Daoy (cell line): ENCODE data around the gene TFRC. TPM values are rescaled to one million over a fixed set of nuclear protein-coding genes. Genes with fewer than 3 reads are reported as not detected.
"Not testable (repeated sequence)": the region's sequence is repeated elsewhere in the genome, so short reads cannot be mapped to it uniquely, and the experiment has no call there.

Experiments used
- DNase-seq: peaks from one replicate; pipeline ENCODE4 v3.0.0-alpha.2; 2015; ENCODE audit warnings: low read depth
- total RNA-seq: library from RNA; depleted of rRNA; stranded (reverse); fragments of >200 nt; shearing (Covaris generic); gene quantifications from 2 replicates; pipeline ENCODE4 v1.2.3, GENCODE V29; 2014

Gene TFRC
- total RNA-seq, 1 experiment from 2014 or later, result 195 TPM

DNA sequence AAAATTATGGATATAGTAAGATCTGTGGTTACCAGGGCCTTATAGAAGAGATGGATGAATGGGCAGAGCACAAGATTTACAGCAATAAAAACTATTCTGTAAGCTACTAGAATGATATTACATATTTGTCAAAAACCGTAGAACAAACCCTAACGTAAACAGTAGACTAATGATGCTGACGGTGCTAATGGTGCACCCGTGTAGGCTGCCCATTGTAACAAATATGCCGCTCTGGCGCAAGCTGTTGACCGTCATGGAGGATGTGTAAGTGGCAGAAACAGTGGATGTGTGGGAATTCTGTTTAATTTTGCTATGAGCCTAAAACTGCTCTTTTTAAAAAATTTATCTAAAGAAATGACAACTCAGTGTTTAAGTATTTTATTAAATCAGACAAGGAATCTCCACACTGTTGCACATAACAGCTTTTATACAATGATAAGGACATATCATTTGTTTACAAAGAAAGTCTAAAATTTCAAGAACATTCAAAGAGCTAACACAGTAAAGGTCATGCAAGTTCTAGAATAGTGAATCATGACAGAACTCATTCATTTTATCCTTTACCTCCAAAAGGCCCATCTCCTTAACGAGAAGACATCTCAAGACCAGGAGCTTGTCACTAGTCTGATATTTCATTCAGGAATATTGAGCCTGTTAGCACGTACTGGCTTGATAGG is 32.8 kb downstream of the TFRC start:
- DNase-seq, result no peak

- no peak for DNase-seq
These were observed 34.4 kb downstream of the TFRC start for GRCh38 chr3:196047391-196048030.

DNA sequence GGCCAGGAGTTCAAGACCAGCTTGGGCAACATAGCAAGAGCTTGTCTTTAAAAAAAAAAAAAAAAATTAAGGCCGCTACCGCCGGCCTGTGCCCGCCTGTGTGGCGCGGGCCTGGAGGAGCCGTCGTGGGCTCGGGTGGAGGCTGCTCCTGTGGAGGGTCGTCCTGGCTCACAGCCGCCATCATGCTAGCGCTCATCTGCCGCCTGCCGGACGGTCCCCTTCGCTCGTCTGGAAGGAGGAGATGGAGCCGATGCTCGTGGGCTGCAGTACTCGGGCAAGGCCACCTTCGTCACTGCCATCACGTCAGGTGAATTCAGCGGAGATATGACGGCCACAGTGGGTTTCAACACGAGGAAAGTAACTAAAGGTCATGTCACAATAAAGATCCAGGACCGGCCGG is 37.4 kb downstream of the TFRC start:
- no peak for DNase-seq

DNA sequence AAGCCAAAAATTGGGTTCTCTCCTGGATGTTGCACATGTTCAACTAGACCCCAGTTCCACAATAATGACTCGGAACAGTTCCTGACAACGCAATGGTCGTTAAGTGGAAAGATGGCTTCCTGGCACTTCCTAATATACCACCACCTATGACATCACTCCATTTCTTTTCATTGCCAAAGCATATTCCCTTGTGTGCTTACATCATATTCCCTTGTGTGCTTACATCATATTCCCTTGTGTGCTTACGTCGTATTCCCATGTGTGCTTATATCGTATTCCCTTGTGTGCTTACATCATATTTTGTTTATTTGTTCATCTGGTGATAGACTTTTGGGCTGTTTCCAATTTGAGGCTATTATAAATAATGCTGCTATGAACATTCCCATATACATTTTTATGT is 39.2 kb downstream of the TFRC start:
- no peak for DNase-seq

GRCh38 chr3:196039359-196039758 is 42.5 kb downstream of the TFRC start:
- DNase-seq, result no peak

DNA sequence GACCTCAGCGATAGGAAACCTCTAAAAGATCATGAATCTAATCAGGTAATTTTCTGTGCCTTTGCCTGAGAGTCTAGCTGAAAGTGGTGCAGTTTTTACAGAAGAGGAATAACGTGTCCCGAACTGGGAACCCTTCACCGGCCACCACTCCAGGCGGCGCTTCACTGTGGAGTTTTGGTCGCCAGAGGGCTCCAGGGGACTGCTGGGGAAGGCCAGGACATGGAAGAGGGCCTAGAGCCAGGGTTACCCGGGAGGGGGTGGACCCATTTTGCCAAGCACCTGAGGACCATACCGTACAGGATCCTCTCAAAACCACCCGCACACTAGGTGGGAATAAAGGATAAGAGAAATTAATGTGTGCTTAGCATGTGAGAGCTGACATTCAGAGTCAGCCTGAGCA is 55.8 kb downstream of the TFRC start:
- peak; percentile 33 for DNase-seq

DNA sequence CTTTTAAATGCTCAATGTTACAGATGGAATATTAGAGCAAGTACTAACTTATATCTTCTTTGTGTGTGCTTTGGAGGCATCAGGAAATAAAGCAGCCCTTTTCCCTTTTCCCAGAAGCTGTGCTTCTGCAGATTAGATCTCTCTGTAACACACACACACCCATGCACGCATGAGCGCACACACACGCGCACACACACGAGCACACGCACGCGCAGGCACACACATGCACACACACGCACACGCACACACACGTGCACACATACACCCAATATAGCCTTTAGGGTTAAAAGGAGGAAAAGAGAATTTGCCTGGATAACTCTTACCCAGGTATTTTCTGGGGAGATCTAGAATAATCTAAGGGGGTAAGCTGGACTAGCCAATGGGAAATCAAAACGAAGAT is 56.9 kb downstream of the TFRC start:
- no peak for DNase-seq

DNA sequence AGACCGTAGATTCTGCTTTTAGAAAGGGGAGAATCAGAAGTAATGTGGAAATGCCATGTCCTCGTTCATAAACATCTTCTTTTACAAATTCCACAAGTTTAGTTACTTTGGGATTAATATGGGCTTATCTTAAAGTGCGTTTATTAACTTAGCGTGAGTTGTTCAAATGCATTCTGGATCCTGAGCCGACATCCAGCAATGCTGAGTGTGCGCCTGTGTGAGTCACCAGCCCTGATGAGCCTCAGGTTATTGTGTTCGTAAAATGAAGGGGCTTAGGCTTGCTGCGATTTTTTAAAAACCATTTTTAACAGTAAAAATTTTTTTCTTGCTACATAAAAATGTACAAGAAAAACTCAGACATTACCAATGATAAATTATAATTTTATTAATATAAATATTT is 57.9 kb downstream of the TFRC start:
- DNase-seq, result no peak

GRCh38 chr3:196022499-196022878 is 59.4 kb downstream of the TFRC start:
- peak; percentile 16 for DNase-seq

DNA sequence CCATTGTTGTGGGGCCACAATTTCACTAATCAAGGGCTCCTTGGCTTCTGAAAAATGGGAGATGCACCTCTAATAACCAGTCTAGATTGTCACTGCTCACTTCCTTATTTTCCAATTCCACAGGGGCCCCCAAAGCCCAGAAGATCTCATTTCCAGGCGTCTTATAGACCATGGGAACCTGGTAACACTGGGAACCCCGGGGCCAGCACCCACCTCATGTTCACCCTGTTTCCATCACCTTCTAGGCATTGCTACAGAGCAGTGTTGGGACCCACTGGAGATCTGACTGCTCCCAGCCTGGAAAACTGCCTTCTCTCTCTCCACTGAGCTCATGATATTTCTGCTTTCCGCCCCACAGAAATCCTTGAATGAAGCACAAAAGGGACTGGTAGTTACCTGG is 61.5 kb downstream of the TFRC start:
- no peak for DNase-seq

- DNase-seq, result peak; percentile 49
These were observed 62.3 kb downstream of the TFRC start for GRCh38 chr3:196019576-196019975.

- not testable (repeated sequence) for DNase-seq
These were observed 63.7 kb downstream of the TFRC start for GRCh38 chr3:196018159-196018558.

GRCh38 chr3:196016485-196016884 is 65.4 kb downstream of the TFRC start:
- DNase-seq, result peak; percentile 84

GRCh38 chr3:196016059-196016458 is 65.8 kb downstream of the TFRC start:
- no peak for DNase-seq

DNA sequence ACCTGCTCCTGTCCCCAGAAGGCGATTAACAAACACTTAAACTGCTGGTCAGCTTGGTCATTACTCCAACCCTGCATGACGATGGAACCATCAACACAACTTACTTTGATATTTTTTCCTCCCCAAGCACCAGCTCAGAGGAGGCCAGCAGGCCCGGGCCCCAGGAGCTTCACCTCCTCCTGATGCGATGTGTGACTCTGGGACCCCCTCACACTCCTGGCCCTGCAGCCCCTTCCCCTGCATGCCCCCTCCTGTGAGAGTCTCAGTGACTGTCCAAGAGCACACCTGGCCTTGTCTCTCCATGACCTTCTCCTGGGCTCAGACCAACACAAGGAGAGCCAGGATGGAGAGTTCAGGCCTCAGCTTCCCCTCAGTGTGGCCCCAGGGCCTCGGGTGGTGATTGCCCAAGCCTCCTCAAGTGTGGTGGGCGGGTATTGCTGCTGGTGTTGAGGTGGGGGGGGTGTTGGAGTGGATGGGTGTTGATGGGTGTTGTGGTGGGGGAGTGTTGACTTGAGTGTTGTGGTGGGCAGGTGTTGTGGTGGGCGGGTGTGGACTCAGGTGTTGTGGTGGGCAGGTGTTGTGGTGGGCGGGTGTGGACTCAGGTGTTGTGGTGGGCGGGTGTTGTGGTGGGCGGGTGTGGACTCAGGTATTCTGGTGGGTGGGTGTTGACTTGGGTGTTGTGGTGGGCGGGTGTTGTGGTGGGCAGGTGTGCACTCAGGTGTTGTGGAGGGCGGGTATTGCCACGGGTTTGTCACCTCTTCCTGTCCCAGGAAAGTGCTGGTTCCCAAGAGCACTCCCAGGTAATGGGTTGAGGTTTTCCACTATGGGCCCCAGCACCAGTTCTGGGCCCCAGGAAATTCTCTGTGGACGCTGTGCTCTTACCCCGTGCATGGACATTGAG is 68.1 kb downstream of the TFRC start:
- no peak for DNase-seq

GRCh38 chr3:196012941-196013476 is 68.9 kb downstream of the TFRC start:
- DNase-seq, result no peak

GRCh38 chr3:196012481-196012880 is 69.4 kb downstream of the TFRC start:
- no peak for DNase-seq

DNA sequence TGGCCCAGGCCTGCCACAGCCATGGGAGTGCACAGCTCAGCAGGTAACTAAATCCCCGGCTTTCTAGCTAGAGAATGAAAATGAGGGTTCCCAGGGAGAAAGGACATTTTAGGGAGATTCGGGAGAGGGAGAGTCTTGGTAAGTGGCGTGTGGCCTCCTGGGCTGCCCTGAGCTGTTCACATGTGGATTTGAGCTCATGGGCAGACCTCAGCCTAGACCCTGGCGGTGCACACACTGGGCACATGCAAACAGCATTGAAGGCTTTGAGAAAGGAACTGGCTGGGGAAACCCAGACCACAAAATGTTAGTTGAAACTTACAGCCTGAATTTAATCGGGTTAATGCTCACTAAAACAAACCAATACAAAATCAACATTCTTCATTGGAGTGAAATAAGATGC is 72.4 kb downstream of the TFRC start:
- DNase-seq, result no peak

DNA sequence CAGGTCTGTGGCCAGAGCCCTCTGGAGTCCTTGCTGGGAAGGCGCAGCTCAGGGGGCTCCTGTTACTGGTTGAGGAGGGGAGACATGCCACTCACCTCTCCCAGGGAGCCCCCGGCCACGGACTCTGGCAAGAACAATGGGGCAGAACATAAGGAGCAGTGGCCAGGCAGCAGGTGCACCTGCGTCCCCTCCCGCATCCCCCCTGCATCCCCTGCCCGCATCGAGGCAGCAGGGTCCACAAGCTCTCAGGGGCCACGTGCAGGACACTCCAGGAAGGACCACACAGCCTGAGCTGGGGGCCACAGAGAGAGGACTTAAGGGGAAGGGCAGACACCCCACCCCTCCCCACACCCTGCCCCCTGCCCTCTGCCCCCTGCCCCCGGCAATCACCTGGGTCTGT is 73.0 kb downstream of the TFRC start:
- DNase-seq, result no peak

DNA sequence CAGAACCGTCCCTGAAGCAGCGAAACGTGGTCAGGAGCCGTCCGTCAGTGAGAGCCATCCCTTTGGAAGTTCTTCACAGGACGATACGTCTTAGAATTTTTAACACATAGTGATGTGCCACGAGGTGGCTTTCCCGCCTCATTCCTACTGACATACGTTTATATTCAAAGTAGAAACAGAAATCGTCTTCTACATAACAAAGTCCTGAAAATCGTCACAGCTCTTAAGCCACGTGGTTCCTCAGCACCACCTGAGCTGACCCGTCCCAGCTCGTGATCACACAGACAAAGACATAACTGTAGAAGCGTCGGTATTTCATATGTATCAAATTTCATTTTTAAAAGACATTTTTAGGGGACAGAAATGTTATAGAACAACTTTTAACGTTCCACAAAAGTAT is 73.5 kb downstream of the TFRC start:
- DNase-seq, result no peak

DNA sequence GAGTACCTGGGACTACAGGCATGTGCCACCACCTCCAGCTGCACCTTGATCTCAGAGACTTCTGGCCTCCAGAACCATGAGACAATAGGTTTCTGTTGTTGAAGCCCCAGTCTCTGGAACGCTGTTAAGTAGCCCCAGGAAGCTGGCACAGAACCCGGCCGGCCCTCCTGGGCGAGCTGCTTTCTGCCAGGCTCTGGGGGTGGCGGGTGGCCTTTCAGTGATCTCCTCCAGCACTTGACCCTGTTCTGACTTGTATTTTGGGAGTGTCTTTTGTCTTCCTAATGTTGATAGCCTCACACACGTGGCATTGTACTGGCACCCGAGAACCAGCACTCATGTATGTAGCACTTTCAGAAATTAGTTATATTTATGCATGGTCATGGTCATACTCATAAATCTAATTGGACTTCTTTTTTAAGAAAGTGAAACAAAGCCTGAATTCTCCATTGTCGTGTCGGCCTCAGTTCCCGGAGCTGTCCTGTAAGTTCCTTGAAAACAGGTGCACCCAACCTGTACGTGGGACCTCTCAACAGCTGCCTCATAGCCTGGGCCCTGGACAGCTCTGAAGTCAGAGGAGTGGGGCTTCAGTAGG is 74.0 kb downstream of the TFRC start:
- no peak for DNase-seq

GRCh38 chr3:196005338-196005737 is 76.6 kb downstream of the TFRC start:
- DNase-seq, result not testable (repeated sequence)
